GM06990 (cell line): ENCODE results near the gene PCDHGB4.
"Not testable (repeated sequence)": the region's sequence is repeated elsewhere in the genome, so short reads cannot be mapped to it uniquely, and the experiment has no call there.

Experiments used
- DNase-seq: peaks from one replicate; pipeline ENCODE4 v3.0.0-alpha.2; 2011; ENCODE audit not compliant: insufficient read length; ENCODE audit errors: extremely low read depth
- H3K27me3 ChIP-seq: replicated peaks from 2 replicates; pipeline ENCODE4 v1.6.0; 2011; ENCODE audit warnings: low read length; ENCODE audit not compliant: control insufficient read depth, insufficient read depth
- H3K36me3 ChIP-seq: 2 replicates; pipeline ENCODE4 v1.5.1; 2011; ENCODE audit warnings: low read length; ENCODE audit not compliant: control insufficient read depth, insufficient read depth
- H3K4me3 ChIP-seq: replicated peaks from 2 replicates; pipeline ENCODE4 v1.5.1; 2011; ENCODE audit warnings: low read depth, mild to moderate bottlenecking, control low read depth, low read length
- TF ChIP-seq, protein P1 (sequence below): IDR thresholded peaks from 2 replicates; pipeline ENCODE4 v1.5.1; 2011; ENCODE audit warnings: low read length, control low read depth, mild to moderate bottlenecking, inconsistent platforms; ENCODE audit not compliant: insufficient read depth, poor library complexity, severe bottlenecking

PCDHGB4 gene

GRCh38 chr5:141387557-141388311, at the start of gene PCDHGB4:
TSS of gene PCDHGB4 (plus strand) at chr5:141387698. CDS start at chr5:141387885, 187 bp downstream.
- not testable (repeated sequence) for H3K36me3 ChIP-seq, H3K27me3 ChIP-seq, H3K4me3 ChIP-seq, DNase-seq

- TF ChIP-seq, protein P1, sequence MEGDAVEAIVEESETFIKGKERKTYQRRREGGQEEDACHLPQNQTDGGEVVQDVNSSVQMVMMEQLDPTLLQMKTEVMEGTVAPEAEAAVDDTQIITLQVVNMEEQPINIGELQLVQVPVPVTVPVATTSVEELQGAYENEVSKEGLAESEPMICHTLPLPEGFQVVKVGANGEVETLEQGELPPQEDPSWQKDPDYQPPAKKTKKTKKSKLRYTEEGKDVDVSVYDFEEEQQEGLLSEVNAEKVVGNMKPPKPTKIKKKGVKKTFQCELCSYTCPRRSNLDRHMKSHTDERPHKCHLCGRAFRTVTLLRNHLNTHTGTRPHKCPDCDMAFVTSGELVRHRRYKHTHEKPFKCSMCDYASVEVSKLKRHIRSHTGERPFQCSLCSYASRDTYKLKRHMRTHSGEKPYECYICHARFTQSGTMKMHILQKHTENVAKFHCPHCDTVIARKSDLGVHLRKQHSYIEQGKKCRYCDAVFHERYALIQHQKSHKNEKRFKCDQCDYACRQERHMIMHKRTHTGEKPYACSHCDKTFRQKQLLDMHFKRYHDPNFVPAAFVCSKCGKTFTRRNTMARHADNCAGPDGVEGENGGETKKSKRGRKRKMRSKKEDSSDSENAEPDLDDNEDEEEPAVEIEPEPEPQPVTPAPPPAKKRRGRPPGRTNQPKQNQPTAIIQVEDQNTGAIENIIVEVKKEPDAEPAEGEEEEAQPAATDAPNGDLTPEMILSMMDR = peak; percentile 23
- Histone ChIP-seq H3K36me3 (no peaks in the 10 kb centered on the region), H3K4me3 (no peak within 1 kb of the TSS), H3K27me3 (no peaks in the 10 kb centered on the region)
- no peak for DNase-seq
Observed at GRCh38 chr5:141338538-141339306, 48.8 kb upstream of the PCDHGB4 start, which contains the start of gene PCDHGA2. TSS of gene PCDHGA2 (plus strand) at chr5:141338760.

GRCh38 chr5:141340781-141341354, 46.6 kb upstream of the PCDHGB4 start:
- not testable (repeated sequence) for H3K4me3 ChIP-seq, DNase-seq, H3K27me3 ChIP-seq, H3K36me3 ChIP-seq

DNA sequence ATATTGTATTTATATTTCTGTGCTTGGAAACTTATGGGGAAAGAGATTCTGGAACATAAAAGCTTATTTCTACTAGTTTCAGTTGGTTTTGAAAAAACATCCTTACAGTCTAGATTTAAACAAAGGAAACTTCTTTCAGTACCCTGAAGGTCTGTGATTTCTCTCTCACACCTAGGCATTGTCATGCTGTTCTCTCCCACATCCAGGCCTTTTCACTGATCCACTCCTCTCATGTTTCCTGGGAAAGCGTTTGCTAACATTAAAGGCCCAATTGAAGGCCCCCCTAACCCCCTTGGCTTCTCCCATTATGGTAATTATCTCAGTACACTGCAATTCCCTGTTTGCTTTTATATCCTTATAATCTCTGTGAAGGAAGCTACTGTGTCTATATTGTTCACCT, 44.7 kb upstream of the PCDHGB4 start:
- Histone ChIP-seq H3K27me3 (no peaks in the 10 kb centered on the region), H3K4me3 (no peak overlapping the region), H3K36me3 (no peaks in the 10 kb centered on the region)
- no peak for DNase-seq
- TF ChIP-seq, protein P1 = no peak

- H3K4me3 ChIP-seq = no peak within 1 kb of the TSS
- H3K27me3 ChIP-seq = no peaks in the 10 kb centered on the region
- TF ChIP-seq, protein P1 = peak; percentile 23
- no peaks in the 10 kb centered on the region for H3K36me3 ChIP-seq
- no peak for DNase-seq
Observed at GRCh38 chr5:141343242-141343952, 44.1 kb upstream of the PCDHGB4 start, which contains the start of gene PCDHGA3. TSS of gene PCDHGA3 (plus strand) at chr5:141343829. CDS start at chr5:141344034, 205 bp downstream.

DNA sequence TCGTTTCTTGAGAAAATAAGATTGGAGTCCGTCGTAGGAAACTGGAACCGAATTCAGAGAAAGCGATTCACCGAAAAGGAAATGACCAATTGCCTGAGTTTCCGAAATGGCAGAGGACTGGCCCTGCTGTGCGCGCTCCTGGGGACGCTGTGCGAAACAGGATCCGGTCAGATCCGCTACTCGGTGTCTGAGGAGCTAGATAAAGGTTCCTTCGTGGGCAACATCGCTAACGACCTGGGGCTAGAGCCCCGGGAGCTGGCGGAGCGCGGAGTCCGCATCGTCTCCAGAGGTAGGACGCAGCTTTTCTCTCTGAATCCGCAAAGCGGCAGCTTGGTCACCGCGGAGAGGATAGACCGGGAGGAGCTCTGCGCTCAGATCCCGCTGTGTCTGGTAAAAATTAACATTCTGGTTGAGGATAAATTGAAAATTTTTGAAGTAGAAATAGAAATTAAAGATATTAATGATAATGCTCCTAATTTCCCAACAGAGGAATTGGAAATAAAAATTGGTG, 43.5 kb upstream of the PCDHGB4 start:
- H3K4me3 ChIP-seq = no peak overlapping the region
- no peak for DNase-seq
- TF ChIP-seq, protein P1 = no peak
- no peaks in the 10 kb centered on the region for H3K36me3 ChIP-seq
- no peaks in the 10 kb centered on the region for H3K27me3 ChIP-seq
